ENCODE results near the gene CPEB4.

Gene CPEB4

DNA sequence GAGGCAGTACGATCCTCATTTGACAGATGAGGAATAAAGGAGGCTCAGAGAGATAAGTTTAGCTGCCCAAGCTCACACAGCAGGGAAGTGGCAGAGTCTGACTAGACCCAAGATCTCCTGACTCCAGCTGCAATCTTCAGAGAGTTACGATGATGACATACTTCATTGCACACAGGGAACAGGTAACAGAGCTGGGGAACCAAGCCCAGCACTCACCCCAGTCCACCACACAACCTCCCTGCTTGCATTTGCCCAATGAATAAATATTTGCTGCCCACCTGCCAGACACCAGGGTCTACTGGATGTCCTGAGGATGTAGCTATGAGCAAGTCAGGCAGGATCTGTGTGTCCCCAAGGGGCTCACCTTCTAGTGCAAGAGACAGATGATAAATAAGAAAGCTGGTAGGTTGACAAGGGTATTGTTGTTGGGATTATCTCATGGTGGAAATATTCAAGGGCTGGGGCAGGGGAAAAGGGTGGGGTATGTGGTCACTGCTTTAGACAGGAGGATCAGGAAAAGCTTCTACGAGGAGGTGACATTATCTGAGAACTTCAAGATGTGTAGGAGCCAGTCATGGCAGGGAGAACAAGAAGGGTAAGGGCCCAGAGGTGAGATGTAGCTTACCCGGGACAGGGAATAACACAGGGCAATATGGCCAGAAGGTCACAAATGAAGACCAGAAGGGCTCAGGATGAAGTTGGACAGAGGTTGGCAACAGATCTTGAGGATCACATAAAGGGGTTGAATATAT is 28.6 kb upstream of the CPEB4 start:
- DNase-seq = no peak

DNA sequence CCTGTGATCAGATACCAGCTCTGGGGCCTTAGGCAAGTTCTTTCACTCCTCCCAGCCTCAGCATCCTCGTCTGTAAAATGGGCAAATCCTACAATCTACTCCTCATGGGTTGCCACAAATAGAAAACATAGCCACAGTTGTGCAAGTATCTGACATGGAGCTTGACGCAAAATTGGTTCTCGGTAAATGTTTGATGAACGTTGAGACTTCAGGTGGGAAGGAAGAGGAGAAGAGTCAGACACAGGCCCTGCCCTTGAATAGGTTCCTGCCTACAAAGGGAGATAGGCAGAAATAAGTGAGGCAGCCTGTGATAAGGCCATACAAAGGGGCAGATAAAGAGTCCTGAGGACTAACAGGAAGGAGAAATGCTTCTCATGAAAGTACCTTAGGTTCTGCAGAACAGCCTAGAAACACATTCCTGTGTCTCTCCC is 26.1 kb upstream of the CPEB4 start:
- no peak for DNase-seq

DNA sequence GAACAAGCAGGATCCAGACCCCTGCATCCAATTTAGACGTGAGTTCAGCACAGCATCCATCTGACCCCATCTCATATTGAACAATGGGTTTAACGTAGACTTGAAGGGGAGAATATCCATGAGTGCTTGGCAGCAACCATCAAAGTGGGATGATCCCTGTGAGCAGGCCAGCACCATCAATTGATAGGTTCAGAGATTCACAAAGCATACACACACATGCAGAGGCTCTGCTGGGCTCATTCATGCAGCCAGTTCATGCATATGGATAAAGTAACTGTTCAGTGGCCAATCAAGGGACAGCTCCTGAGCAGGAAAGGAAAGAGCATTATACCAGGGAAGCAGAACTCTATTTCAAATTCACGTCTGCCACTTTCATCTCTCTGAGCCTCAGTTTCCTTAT is 24.8 kb upstream of the CPEB4 start:
- DNase-seq = no peak

- no peak for DNase-seq
These were observed 23.8 kb upstream of the CPEB4 start for GRCh38 chr5:173864126-173865050.

GRCh38 chr5:173866243-173866857 is 21.8 kb upstream of the CPEB4 start:
- DNase-seq = no peak

DNA sequence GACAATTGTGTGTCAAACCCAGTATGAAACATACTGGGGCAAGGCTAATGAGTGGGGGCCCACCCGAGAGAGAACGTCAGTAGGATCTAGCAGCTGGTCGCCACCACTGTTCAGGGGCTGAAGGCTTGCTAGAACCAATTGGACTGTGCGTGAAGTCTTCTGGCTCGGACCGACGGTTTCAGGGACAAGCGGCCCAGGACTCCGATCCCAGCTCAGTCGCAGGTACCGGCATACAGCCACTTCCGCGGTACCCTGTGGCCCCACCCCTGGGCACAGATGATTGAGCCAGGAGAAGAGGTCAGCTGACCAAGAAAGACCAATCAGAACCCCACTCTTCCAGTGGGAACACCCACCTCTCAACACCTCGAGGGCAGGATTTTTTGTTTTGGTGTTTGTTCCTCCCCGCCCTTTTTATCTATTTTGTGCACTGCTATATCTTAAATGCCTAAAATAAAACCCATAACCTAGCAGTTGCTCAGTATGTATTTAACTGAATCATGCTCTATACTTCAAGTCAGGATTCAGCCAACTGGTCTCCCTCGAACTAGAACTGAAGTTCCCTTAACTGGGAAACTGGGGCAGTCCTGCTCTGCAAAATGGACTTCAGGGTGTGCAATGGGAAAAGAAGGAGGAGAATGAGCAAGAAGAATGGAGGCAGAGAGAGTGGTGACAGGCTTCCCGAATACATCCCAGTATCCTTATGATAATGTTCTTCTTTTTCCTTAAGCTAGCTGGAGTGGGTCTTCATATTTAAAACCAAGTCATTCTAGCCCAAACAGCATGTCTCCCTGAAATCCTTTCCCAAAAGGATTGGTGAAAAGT is 21.1 kb upstream of the CPEB4 start:
- DNase-seq = no peak

GRCh38 chr5:173868096-173868880 is 19.9 kb upstream of the CPEB4 start:
- DNase-seq = no peak

GRCh38 chr5:173869316-173869715 is 18.8 kb upstream of the CPEB4 start:
- no peak for DNase-seq

- DNase-seq = no peak
These were observed 15.2 kb upstream of the CPEB4 start for GRCh38 chr5:173872957-173873305.

DNA sequence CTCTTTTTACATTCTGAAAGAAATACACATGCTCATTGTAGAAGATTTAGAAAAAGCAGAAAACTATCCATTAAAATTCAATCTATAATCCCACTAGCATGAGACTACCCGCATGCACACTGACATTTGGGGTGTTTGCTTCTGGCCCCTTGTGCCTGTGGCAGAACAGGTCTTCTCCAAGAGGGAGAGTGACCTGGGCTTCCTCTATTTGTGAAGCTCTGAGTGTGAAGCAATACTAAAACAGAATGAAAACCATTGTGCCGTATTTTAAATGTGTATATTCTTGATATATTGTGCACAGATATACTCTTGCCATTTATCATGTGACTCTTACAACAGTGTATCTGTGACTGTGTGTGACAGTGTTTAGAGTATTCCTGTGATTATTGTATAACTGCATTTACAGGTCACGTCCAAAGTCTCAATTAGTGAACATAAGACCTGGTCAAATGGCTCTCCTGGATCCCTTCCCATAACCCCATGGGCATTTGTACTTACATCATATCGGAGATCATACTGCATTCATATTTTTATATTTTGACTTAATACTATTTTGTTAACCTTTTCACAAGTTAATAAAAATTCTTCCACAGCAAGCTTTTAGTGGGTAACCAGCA is 14.7 kb upstream of the CPEB4 start:
- DNase-seq = no peak

- DNase-seq = no peak
These were observed 13.0 kb upstream of the CPEB4 start for GRCh38 chr5:173875189-173875588.

DNA sequence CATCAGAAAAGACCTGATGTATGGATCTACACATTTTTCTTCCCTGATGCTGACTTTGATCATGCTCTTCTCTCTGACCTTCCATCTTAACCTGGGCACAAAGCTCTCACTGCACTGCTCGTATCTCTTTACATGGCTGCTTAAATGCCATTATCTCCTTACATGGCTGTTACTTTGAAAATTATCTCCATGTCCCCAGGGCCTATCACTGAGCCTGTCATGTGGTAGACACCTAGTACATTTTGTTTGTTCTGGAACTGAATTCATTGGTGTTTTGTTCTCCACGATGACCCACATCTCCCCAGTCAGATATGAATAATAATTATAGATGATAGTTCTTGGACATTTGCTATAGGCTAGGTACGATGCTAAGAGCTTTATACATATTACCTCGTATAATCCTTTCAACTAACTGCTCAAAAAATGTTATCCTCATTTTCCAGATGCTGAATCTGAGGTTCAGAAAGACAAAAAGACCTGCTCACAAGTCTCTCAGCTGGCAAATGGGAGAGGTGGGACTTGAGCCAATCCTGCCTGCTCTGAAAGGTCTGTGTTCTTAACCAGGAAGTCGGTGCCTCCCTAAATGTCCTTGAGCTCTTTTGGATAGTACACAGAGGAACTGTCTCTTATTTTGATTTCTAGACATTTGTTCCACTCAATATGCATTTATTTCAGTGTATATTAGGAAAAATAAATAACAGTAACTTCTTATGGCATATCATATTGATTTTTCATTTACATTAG is 9.8 kb upstream of the CPEB4 start:
- DNase-seq = no peak

- no peak for DNase-seq
These were observed 7.7 kb upstream of the CPEB4 start for GRCh38 chr5:173880306-173880985.

DNA sequence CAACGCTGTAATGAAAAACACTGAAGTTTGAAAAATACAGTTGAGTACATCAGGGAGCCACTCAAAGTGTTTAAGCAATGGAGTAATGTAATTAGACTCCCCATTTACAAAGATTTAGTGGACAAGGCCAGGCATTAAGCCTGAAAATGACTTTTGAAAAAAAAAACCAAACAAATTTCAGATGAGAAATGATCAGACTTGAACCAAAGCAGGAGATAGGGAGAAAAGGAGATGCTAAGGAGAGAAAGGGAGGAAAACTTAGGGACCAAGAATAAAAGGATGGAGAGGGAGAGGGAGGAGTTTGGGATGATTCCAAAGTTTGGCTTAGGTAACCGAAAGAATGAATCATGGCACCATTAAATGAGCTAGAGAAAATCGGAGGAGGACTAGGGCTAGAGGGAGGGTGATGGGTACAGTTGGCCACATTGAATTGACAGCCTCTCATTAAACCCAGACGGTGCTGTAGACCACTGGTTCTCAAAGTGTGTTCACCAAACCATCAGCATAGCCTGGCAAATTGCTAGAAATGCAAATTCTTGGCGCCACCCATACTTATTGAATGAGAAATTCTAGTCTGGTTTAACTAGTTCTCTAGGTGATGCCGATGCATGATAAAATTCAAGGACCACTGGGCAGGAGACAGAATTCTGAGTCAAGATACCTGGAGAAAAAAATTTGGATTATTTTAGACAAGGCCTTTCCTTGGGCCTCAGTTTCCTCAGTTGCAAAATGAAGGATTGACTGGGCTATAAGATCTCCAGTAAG is 6.2 kb upstream of the CPEB4 start:
- no peak for DNase-seq

DNA sequence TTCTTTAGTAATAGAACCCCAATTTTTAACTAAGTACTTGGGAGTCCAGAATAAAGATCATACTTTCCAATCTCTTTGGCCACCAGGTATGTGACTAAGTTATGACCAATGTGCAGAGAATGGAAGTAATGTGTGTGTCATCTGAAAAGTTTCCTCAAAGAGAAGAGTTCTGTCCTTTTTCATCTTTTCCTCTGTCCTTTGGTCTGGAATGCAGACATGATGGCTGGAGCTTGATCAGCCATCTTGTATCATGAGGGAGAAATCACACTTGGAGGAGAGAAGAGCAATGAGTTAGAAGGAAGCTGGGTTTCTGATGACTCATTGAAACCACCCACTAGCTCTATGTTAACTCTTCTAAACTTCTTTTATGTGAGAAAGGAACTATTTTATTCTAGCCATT is 5.5 kb upstream of the CPEB4 start:
- DNase-seq = no peak

- no peak for DNase-seq
These were observed 4.7 kb upstream of the CPEB4 start for GRCh38 chr5:173883347-173883924.

DNA sequence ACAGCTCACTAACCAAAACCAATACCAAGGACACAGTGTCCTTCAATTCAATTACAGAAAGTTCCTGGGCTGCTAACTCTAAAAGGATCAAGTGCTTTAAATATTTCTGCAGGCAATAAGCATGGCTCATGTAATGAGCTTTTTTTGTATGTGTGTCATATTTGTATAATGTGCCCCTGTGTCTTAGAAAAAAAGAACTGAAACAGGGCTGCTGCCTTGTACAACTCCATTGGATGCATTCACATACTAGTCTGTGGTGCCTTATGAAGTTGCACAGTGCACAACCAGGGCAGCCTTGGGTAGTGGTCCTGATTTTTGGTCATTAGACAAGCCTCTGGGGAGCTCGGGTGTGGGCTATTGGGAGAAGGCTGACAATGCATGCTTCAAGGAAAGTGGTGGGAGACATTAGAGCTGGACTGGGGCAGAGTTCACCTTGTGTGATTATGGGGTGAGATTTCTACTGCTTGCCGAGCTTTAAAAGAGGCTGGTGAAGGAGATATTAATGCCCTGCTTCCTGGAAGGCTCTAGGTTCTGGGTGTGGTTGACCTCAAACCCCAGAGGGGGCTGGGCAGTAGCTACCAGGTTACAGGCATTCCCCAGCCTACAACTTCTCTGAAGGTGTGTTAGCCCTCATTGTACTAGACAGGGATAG is 3.6 kb upstream of the CPEB4 start:
- DNase-seq = peak; percentile 14

DNA sequence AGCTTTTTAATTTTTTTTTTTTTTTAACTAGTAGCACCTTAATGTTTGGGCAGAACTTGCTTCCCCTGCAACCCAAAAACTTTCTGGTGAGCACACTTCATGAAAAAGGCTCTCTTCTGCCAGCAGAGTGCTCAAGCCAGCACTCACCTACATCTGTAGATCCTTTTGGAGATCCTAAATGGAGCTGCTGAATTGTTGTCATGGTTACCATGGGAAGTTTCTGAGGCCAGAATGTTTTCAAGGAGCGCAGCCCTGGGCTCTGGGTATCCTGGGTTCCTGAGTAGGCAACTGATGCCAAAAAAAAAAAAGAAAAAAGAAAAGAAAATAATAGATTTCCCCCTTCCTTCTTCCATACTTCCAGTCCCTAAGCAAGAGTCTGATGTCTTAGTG is 3.1 kb upstream of the CPEB4 start:
- DNase-seq = no peak
